GM21786 (cell line): ENCODE results near the gene SMYD3.

ENCODE experiments used
- ATAC-seq: cut with Tn5 transposase; IDR thresholded peaks from one replicate; pipeline ENCODE4 v1.9.1; 2021; ENCODE audit not compliant: unreplicated experiment

The SMYD3 gene

DNA sequence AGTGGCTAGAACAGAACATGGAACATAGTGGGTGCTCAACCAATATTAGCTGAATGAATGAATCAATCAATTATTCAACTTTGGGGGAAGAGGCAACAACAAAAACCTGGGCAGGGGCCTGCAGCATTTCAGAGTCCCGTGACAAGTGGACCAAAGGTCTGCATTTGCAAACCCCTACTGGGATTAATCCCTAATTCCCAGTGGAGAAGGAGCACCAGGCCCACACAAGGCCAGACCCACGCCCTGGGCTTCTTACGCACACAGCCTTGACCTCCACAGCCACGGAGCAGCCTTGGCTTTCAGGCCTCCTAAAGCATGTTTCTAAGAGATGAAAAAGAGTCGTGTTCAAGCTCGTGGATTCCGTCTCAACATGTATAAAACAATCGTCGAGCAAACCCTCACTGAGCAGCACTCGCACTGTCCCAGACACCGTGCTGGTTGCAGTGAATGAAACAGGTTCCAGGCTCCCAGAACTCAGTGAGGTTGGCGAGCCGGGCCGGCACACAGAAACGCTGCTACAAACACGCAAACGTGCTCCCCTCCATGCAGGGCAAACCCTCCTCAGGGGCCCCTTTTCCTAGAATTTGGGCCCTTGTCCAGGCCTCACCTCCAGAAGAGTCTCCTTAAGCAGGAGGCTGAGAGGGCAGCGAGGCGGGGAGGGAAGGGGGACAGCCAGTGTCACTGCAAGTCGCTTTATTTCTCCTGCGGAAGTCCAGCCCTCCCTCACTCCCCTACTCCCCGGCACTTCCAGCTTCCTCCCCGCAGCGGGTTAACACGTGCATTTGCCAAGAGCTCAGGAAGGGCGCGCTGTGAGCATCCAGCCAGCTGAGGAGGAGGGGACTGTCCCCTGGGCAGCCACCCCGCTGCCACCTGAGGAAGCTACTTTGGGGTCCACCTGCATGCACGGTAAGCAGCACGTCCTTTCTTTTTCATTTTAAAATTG lies 795.8 kb downstream of the SMYD3 start:
- no peak for ATAC-seq

DNA sequence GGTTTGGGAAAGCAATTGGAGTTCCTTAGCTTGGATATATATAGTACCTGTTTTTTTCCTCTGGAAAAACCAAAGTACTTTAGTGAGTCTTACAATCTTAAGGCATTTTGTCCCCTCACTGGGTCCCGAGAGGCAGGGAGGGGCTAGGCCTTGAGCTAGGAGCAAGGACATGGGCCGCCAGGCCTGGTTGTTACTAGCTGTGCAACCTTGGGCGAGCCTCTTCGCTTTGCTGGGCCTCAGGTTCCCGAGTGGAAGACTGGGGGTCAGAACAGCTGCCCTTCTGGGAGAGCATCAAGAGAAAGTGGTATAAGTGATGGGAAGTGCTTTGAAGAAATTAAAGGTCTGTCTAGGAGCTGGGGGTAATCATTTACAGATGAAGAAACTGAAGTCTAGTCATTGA lies 799.1 kb downstream of the SMYD3 start:
- no peak for ATAC-seq

- ATAC-seq: no peak
These were observed 802.3 kb downstream of the SMYD3 start for GRCh38 chr1:245704765-245705164.

- ATAC-seq: no peak
These were observed 802.7 kb downstream of the SMYD3 start for GRCh38 chr1:245704341-245704740.

DNA sequence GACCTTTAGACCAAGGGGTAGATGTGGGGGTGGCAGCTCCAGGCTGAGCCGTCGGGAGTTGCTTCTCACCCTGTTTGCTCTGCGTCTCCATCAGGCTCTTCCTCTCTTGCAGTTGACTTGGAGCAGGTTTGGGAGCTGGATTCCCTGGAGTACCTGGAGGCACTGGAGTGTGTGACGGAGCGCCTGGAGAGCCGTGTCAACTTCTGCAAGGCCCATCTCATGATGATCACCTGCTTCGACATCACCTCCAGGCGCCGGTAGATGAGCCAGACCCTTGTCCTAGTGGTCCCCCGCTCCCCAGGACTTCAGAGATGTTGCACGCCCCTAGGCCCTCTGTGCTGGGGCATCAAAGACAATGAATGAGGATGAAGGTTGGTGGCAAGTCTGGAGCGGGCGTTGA lies 804.7 kb downstream of the SMYD3 start:
- no peak for ATAC-seq

- ATAC-seq: no peak
These were observed 805.4 kb downstream of the SMYD3 start for GRCh38 chr1:245701631-245702030.

DNA sequence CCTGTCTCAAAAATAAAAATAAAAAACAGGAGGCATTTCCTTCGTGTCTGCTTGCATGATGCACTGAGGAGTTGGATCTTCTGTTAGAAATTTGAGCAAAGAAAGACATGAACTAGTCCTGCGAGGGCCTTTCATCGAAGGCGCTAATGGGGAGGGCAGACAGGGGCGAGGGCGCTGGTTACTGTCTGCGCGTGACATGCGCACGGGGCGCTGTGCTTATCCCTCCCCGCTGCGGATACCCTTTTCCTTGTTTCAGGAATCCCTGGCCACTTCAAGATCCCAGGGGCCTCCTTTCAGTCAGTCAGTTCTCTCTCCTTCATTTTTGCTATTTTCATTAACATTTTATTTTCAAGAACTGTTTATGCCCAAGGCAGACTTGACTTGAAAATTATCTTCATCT lies 806.4 kb downstream of the SMYD3 start:
- no peak for ATAC-seq
